H1 (cell line): ENCODE data around the gene TMEM18. TPM values are rescaled to one million over a fixed set of nuclear protein-coding genes. Genes with fewer than 3 reads are reported as not detected.

Experiments used
- CTCF ChIA-PET: fragments of 300-600 bp; sonication (Branson Sonifier 250); formaldehyde crosslinking; loops from one replicate; lab custom pipeline; 2021; ENCODE audit not compliant: partially characterized antibody; lab: Charles Lee
- POLR2A ChIA-PET: fragments of 300-600 bp; sonication (Branson Sonifier 250); formaldehyde crosslinking; loops from one replicate; lab custom pipeline; 2021; ENCODE audit warnings: inconsistent platforms; ENCODE audit not compliant: partially characterized antibody; lab: Charles Lee
- DNase-seq, 2 experiments: peaks; one replicate each; pipeline versions ENCODE4 v3.0.0 to v3.0.0-alpha.2; 2010 to 2022; ENCODE audit warnings: low spot score in 2 of 2, low read depth in 1 of 2, mixed read lengths in 1 of 2
- FAIRE-seq: peaks from 2 replicates; lab custom pipeline; 2011; peaks lifted over from hg19 to GRCh38; lab: Jason Lieb, UNC
- H2AFZ ChIP-seq: 2 replicates; pipeline ENCODE4 v1.8.1; 2012; ENCODE audit warnings: low read length, inconsistent platforms
- H2AK5ac ChIP-seq: 2 replicates; pipeline ENCODE4 v1.6.1; 2013; ENCODE audit warnings: low read depth, low read length
- H2BK120ac ChIP-seq: replicated peaks from 2 replicates; pipeline ENCODE3; 2013; ENCODE audit warnings: low read depth, low read length, inconsistent platforms
- H2BK12ac ChIP-seq: 2 replicates; pipeline ENCODE4 v1.6.1; 2013; ENCODE audit warnings: low read depth, low read length
- H2BK15ac ChIP-seq: 2 replicates; pipeline ENCODE4 v1.6.1; 2013; ENCODE audit warnings: low read length
- H2BK20ac ChIP-seq: 2 replicates; pipeline ENCODE4 v1.6.1; 2013; ENCODE audit warnings: low read length
- H2BK5ac ChIP-seq: 2 replicates; pipeline ENCODE4 v1.6.1; 2013; ENCODE audit warnings: low read depth, low read length
- H3K14ac ChIP-seq: 2 replicates; pipeline ENCODE4 v1.6.1; 2013; ENCODE audit warnings: inconsistent platforms; ENCODE audit not compliant: insufficient read length
- H3K18ac ChIP-seq: 2 replicates; pipeline ENCODE4 v1.6.1; 2013; ENCODE audit warnings: low read length; ENCODE audit errors: extremely low read depth
- H3K23ac ChIP-seq: 2 replicates; pipeline ENCODE4 v1.6.1; 2013; ENCODE audit warnings: inconsistent platforms; ENCODE audit not compliant: insufficient read length
- H3K23me2 ChIP-seq: 2 replicates; pipeline ENCODE4 v1.6.1; 2013; ENCODE audit warnings: low read depth, low read length
- H3K27ac ChIP-seq: 2 replicates; pipeline ENCODE4 v1.6.1; 2011; ENCODE audit warnings: low read depth, low read length, inconsistent platforms
- H3K27me3 ChIP-seq, 4 experiments: replicated peaks in 1 of 4; 1 replicate in 1 of 4; 2 replicates in 3 of 4; pipeline versions ENCODE4 v1.6.1 to v1.8.1; 2011 to 2013; ENCODE audit warnings: low read length in 3 of 4, mild to moderate bottlenecking in 3 of 4, inconsistent platforms in 2 of 4, mixed read lengths in 2 of 4, moderate library complexity in 1 of 4; ENCODE audit not compliant: control insufficient read depth in 3 of 4, insufficient read depth in 3 of 4; ENCODE audit errors: extremely low read depth in 1 of 4
- H3K36me3 ChIP-seq, 4 experiments: 2 replicates each; pipeline versions ENCODE4 v1.6.1 to v1.8.1; 2011 to 2013; ENCODE audit warnings: mild to moderate bottlenecking in 4 of 4, low read length in 3 of 4, moderate library complexity in 2 of 4, control low read depth in 1 of 4, inconsistent platforms in 1 of 4; ENCODE audit not compliant: insufficient read depth in 4 of 4, control insufficient read depth in 2 of 4
- H3K4ac ChIP-seq: replicated peaks from 2 replicates; pipeline ENCODE3; 2013; ENCODE audit warnings: low read length, low read depth, mixed read lengths, inconsistent platforms; ENCODE audit not compliant: insufficient read length
- H3K4me1 ChIP-seq, 4 experiments: replicated peaks in 1 of 4; 1 replicate in 1 of 4; 2 replicates in 3 of 4; pipeline versions ENCODE4 v1.6.1 to v1.8.1; 2011 to 2013; ENCODE audit warnings: low read length in 3 of 4, inconsistent platforms in 2 of 4, mixed read lengths in 1 of 4; ENCODE audit not compliant: insufficient read depth in 4 of 4, control insufficient read depth in 3 of 4
- H3K4me2 ChIP-seq, 2 experiments: 2 replicates each; pipeline versions ENCODE4 v1.6.1 to v1.8.1; 2011 to 2013; ENCODE audit warnings: low read depth in 2 of 2, low read length in 2 of 2, control low read depth in 1 of 2, inconsistent platforms in 1 of 2, mild to moderate bottlenecking in 1 of 2; ENCODE audit not compliant: insufficient read depth in 1 of 2
- H3K4me3 ChIP-seq, 4 experiments: fragments of 200-600, 300-600 bp in 1 of 4; sonication (generic), shearing (Covaris generic), sonication (Bioruptor Twin) in 1 of 4; 2 replicates each; pipeline versions ENCODE4 v1.5.1 to v1.8.1; 2011 to 2016; ENCODE audit warnings: low read length in 4 of 4, low read depth in 3 of 4, control low read depth in 2 of 4, inconsistent platforms in 2 of 4, mild to moderate bottlenecking in 2 of 4, mixed read lengths in 1 of 4, moderate library complexity in 1 of 4; ENCODE audit not compliant: insufficient read depth in 2 of 4; ENCODE audit errors: extremely low read depth in 1 of 4
- H3K56ac ChIP-seq: replicated peaks from 2 replicates; pipeline ENCODE3; 2013; ENCODE audit warnings: low read depth, mild to moderate bottlenecking, mixed read lengths, low read length, inconsistent platforms; ENCODE audit not compliant: insufficient read length
- H3K79me1 ChIP-seq: 2 replicates; pipeline ENCODE4 v1.6.1; 2013; ENCODE audit warnings: low read depth, low read length, control low read depth
- H3K79me2 ChIP-seq, 2 experiments: 2 replicates each; pipeline versions ENCODE4 v1.6.1 to v1.8.1; 2012 to 2013; ENCODE audit warnings: low read length in 2 of 2, mild to moderate bottlenecking in 2 of 2, inconsistent platforms in 1 of 2; ENCODE audit not compliant: insufficient read depth in 2 of 2, control insufficient read depth in 1 of 2
- H3K9ac ChIP-seq, 4 experiments: replicated peaks in 1 of 4; 1 replicate in 1 of 4; 2 replicates in 3 of 4; pipeline versions ENCODE4 v1.6.1 to v1.8.1; 2011 to 2013; ENCODE audit warnings: low read depth in 3 of 4, low read length in 3 of 4, control low read depth in 2 of 4, mild to moderate bottlenecking in 2 of 4, moderate library complexity in 2 of 4, inconsistent platforms in 1 of 4; ENCODE audit errors: extremely low read depth in 1 of 4
- H3K9me3 ChIP-seq, 2 experiments: 2 replicates each; pipeline versions ENCODE4 v1.6.1 to v1.8.1; 2012 to 2013; ENCODE audit warnings: mild to moderate bottlenecking in 2 of 2, moderate library complexity in 2 of 2, control low read depth in 1 of 2, inconsistent platforms in 1 of 2, low read depth in 1 of 2, low read length in 1 of 2, mixed read lengths in 1 of 2; ENCODE audit not compliant: insufficient read depth in 2 of 2
- H4K20me1 ChIP-seq, 2 experiments: replicated peaks in 1 of 2; 2 replicates each; pipeline versions ENCODE3 to v1.8.1; 2011 to 2013; ENCODE audit warnings: inconsistent platforms in 2 of 2, low read length in 2 of 2, mild to moderate bottlenecking in 1 of 2; ENCODE audit not compliant: insufficient read depth in 2 of 2, control insufficient read depth in 1 of 2
- H4K5ac ChIP-seq: 2 replicates; pipeline ENCODE4 v1.6.1; 2013; ENCODE audit warnings: low read length, low read depth, mixed read lengths, inconsistent platforms; ENCODE audit not compliant: insufficient read length
- H4K8ac ChIP-seq: 2 replicates; pipeline ENCODE4 v1.8.0; 2013; ENCODE audit warnings: mild to moderate bottlenecking, moderate library complexity, low read length, inconsistent platforms; ENCODE audit not compliant: insufficient read depth; ENCODE audit errors: extremely low read depth
- H4K91ac ChIP-seq: replicated peaks from 2 replicates; pipeline ENCODE3; 2013; ENCODE audit warnings: low read length, mixed read lengths, inconsistent platforms; ENCODE audit not compliant: insufficient read length
- ATF3 ChIP-seq: IDR thresholded peaks from 2 replicates; pipeline ENCODE4 v1.6.1; 2011; ENCODE audit warnings: low read depth, mild to moderate bottlenecking, low read length; ENCODE audit not compliant: insufficient read depth
- BCL11A ChIP-seq, 2 experiments: IDR thresholded peaks; one replicate each; pipeline ENCODE4 v1.6.1; 2011; ENCODE audit warnings: low read depth in 2 of 2, low read length in 2 of 2, mild to moderate bottlenecking in 2 of 2
- CHD1 ChIP-seq: IDR thresholded peaks from 2 replicates; pipeline ENCODE4 v1.6.1; 2012; ENCODE audit warnings: low read depth, low read length, improper control_type of control experiment
- E2F6 ChIP-seq: IDR thresholded peaks from 2 replicates; pipeline ENCODE4 v1.6.1; 2012; ENCODE audit warnings: inconsistent platforms
- FOSL1 ChIP-seq: IDR thresholded peaks from 2 replicates; pipeline ENCODE4 v1.6.1; 2011; ENCODE audit warnings: mild to moderate bottlenecking, low read depth, low read length, moderate library complexity; ENCODE audit not compliant: insufficient read depth
- JUN ChIP-seq: IDR thresholded peaks from 2 replicates; pipeline ENCODE4 v1.6.1; 2011; ENCODE audit warnings: low read depth, mild to moderate bottlenecking, improper control_type of control experiment, low read length
- POU5F1 ChIP-seq: IDR thresholded peaks from 2 replicates; pipeline ENCODE4 v1.6.1; 2011; ENCODE audit warnings: low read depth, mild to moderate bottlenecking, low read length, moderate library complexity
- RBBP5 ChIP-seq: IDR thresholded peaks from 2 replicates; pipeline ENCODE4 v1.7.1; 2012; ENCODE audit warnings: low read depth, mild to moderate bottlenecking, inconsistent platforms, low read length, moderate library complexity, borderline replicate concordance
- SAP30 ChIP-seq: fragments of 300-600 bp; sonication (generic); IDR thresholded peaks from 2 replicates; pipeline ENCODE4 v1.7.1; 2012; ENCODE audit warnings: low read length, moderate library complexity, mild to moderate bottlenecking, inconsistent platforms; ENCODE audit not compliant: insufficient read depth, insufficient replicate concordance
- SIN3A ChIP-seq, 2 experiments: IDR thresholded peaks in 1 of 2; conservative IDR thresholded peaks in 1 of 2; 2 replicates each; pipeline ENCODE4 v1.6.1; 2011 to 2012; ENCODE audit warnings: low read length in 2 of 2, improper control_type of control experiment in 1 of 2, low read depth in 1 of 2, mild to moderate bottlenecking in 1 of 2
- TEAD4 ChIP-seq: IDR thresholded peaks from 2 replicates; pipeline ENCODE4 v1.6.1; 2012; ENCODE audit warnings: low read depth, low read length, inconsistent platforms, mixed read lengths
- YY1 ChIP-seq: IDR thresholded peaks from 2 replicates; pipeline ENCODE4 v1.6.1; 2011; ENCODE audit warnings: low read depth, mild to moderate bottlenecking, low read length
- WGBS, 2 experiments: shearing (Covaris generic) in 1 of 2; methylation state at CpG; one replicate each; pipeline versions ENCODE4 v1.1.6 to v1.1.7; 2013 to 2015; ENCODE audit warnings: low lambda C conversion rate in 2 of 2, mixed read lengths in 2 of 2, inconsistent platforms in 1 of 2, low coverage in 1 of 2, missing lambda C conversion rate in 1 of 2; ENCODE audit not compliant: insufficient replicate concordance in 2 of 2, insufficient coverage in 1 of 2, insufficient read length in 1 of 2; ENCODE audit errors: extremely low coverage in 1 of 2, missing lambda C conversion rate in 1 of 2; 5-methylcytosine and 5-hydroxymethylcytosine counted together
- polyA plus RNA-seq, 7 experiments: library from polyadenylated mRNA; depleted of rRNA in 3 of 7; stranded (reverse) in 5 of 7; unstranded in 2 of 7; fragments of >200 nt in 5 of 7; fragments of 200-250 nt in 2 of 7; gene quantifications; 1 replicate in 5 of 7; 2 replicates in 1 of 7; 4 replicates in 1 of 7; pipeline versions ENCODE4 v1.2.1 to v1.2.3, GENCODE V29; 2011 to 2013; ENCODE audit warnings: missing spikeins in 2 of 7, mixed read lengths in 2 of 7
- total RNA-seq: library from RNA; stranded (reverse); fragmentation: NEBNext Ultra II Directional; extraction: Animal tissue kit (Norgen Biotek cat#: 25700); gene quantifications from 2 replicates; pipeline ENCODE4 v1.2.1, GENCODE V29; 2021

TMEM18 gene
- total and polyA plus RNA-seq, 2 of the 8 experiments (the other 6 are each of a cell fraction or from before 2014, with no cell fraction given) = 22.4 to 27.1 TPM

- no peaks in the 10 kb centered on the region for H3K9me3 ChIP-seq
- no peaks in the 10 kb centered on the region for H3K27me3 ChIP-seq
- H4K8ac ChIP-seq = no peak overlapping the region
- no peak overlapping the region for H2BK20ac ChIP-seq
- H3K4me1 ChIP-seq = peaks cover 2 to 14% (median 8%) of the 10 kb centered on the region in 4 experiments
- H3K4ac ChIP-seq = no peak overlapping the region
- no peak overlapping the region for H3K23ac ChIP-seq
- peak overlapping the region in 2 of 4 experiments; percentile 73 to 79; a peak in 2 of 8 replicates for H3K4me3 ChIP-seq
- peak overlapping the region in 1 of 4 experiments; percentile 34; a peak in 2 of 7 replicates for H3K9ac ChIP-seq
- peaks cover 12 to 13% of the 10 kb centered on the region in 2 experiments for H4K20me1 ChIP-seq
- H2BK5ac ChIP-seq = no peak overlapping the region
- no peak overlapping the region for H2BK12ac ChIP-seq
- H2AFZ ChIP-seq = no peak overlapping the region
- H4K91ac ChIP-seq = no peak overlapping the region
- H3K27ac ChIP-seq = no peak overlapping the region
- DNase-seq (no peak), FAIRE-seq (no peak)
- POLR2A ChIA-PET = interaction anchor here (1.4 kb wide), 1 partner anchor 26 kb away, joined by 4 read pairs; no protein-coding TSS in a partner anchor
- H3K23me2 ChIP-seq = peaks cover 2% of the 10 kb centered on the region; the same call in 1 of the 2 replicates
- H3K79me2 ChIP-seq = peaks cover 0 to 32% of the 10 kb centered on the region in 2 experiments; a peak in 2 of 4 replicates
- no peak overlapping the region for H2BK120ac ChIP-seq
- WGBS, 2 experiments = 92% methylated on average over 9 of the region's 9 CpGs; no CpG with 5 or more reads in 1 of the 2 experiments
- H3K36me3 ChIP-seq = peaks cover 0 to 13% (median 3%) of the 10 kb centered on the region in 4 experiments; a peak in 2 of 8 replicates
- peaks cover 14% of the 10 kb centered on the region for H3K79me1 ChIP-seq
- H4K5ac ChIP-seq = no peak overlapping the region
- CTCF ChIA-PET = no interaction called here
- no peak overlapping the region for H3K56ac ChIP-seq
- H2AK5ac ChIP-seq = no peak overlapping the region
- H2BK15ac ChIP-seq = peak overlapping the region; percentile 20; the same call in 1 of the 2 replicates
- H3K4me2 ChIP-seq = peak overlapping the region; percentile 64 to 84
- no peak overlapping the region for H3K18ac ChIP-seq
- H3K14ac ChIP-seq = no peak overlapping the region
- no peak for TF ChIP-seq POU5F1
- no peak for TF ChIP-seq TEAD4
- no peak for TF ChIP-seq SIN3A (conservative IDR thresholded peaks at IDR 0.05 in 1 of 2, IDR thresholded peaks at IDR 0.05 in 1 of 2; ENCODE audit: low read depth in 1 of 2, low read length in 2 of 2)
- TF ChIP-seq BCL11A (IDR thresholded peaks at IDR 0.05; ENCODE audit: low read depth in 2 of 2, low read length in 2 of 2) = no peak
- TF ChIP-seq YY1 = no peak
- no peak for TF ChIP-seq SAP30
- TF ChIP-seq FOSL1 = no peak
- no peak for TF ChIP-seq JUN
- no peak for TF ChIP-seq ATF3
- TF ChIP-seq CHD1 = no peak
- TF ChIP-seq E2F6 = no peak
- TF ChIP-seq RBBP5 = no peak
Measured at GRCh38 chr2:675460-675859, 1.7 kb downstream of the TMEM18 start.
